SK-N-SH (cell line): ENCODE measurements around the gene SCNN1G. TPM values are rescaled to one million over a fixed set of nuclear protein-coding genes. Genes with fewer than 3 reads are reported as not detected.

Experiments
- CTCF ChIA-PET: fragments of 300-600, 350-600 bp; formaldehyde crosslinking; extraction: SDS; loops from one replicate; lab custom pipeline; 2021; lab: Yijun Ruan, JAX
- POLR2A ChIA-PET: fragments of 350-600 bp; sonication (Branson Sonifier 250); formaldehyde crosslinking; extraction: SDS; loops from one replicate; lab custom pipeline; 2020; ENCODE audit warnings: antibody characterized with exemption, inconsistent platforms; lab: Yijun Ruan, JAX
- DNase-seq: peaks from one replicate; pipeline ENCODE4 v3.0.0; 2012
- H2AFZ ChIP-seq: fragments of 200-600 bp; sonication (generic); 2 replicates; pipeline ENCODE4 v1.8.1; 2016; ENCODE audit warnings: antibody characterized with exemption, mild to moderate bottlenecking, low read depth
- H3F3A ChIP-seq: fragments of 200-600 bp; sonication (generic); replicated peaks from 2 replicates; pipeline ENCODE3; 2016; ENCODE audit warnings: antibody characterized with exemption, mild to moderate bottlenecking; ENCODE audit not compliant: insufficient read depth
- H3K27ac ChIP-seq, 2 experiments: fragments of 200-500 bp in 1 of 2; fragments of 200-600 bp in 1 of 2; sonication (Bioruptor generic) in 1 of 2; sonication (generic), shearing (Covaris generic) in 1 of 2; 2 replicates each; pipeline versions ENCODE4 v1.5.1 to v1.6.1; 2014 to 2016; ENCODE audit warnings: low read depth in 2 of 2, inconsistent platforms in 1 of 2, low read length in 1 of 2, mild to moderate bottlenecking in 1 of 2, mixed read lengths in 1 of 2
- H3K27me3 ChIP-seq: fragments of 200-600 bp; sonication (generic), shearing (Covaris generic); 2 replicates; pipeline ENCODE4 v1.6.1; 2016; ENCODE audit warnings: mixed run types; ENCODE audit not compliant: insufficient read depth
- H3K36me3 ChIP-seq, 2 experiments: fragments of 200-500 bp in 1 of 2; fragments of 200-600 bp in 1 of 2; sonication (Bioruptor generic) in 1 of 2; sonication (generic) in 1 of 2; replicated peaks in 1 of 2; 2 replicates each; pipeline versions ENCODE3 to v1.5.1; 2014 to 2016; ENCODE audit warnings: low read length in 1 of 2, mild to moderate bottlenecking in 1 of 2; ENCODE audit not compliant: insufficient read depth in 2 of 2, control insufficient read depth in 1 of 2
- H3K4me1 ChIP-seq, 2 experiments: fragments of 200-500 bp in 1 of 2; fragments of 200-600 bp in 1 of 2; sonication (Bioruptor generic) in 1 of 2; sonication (generic), shearing (Covaris generic) in 1 of 2; 2 replicates each; pipeline versions ENCODE4 v1.5.1 to v1.6.1; 2014 to 2016; ENCODE audit warnings: low read depth in 1 of 2, low read length in 1 of 2, mixed run types in 1 of 2; ENCODE audit not compliant: insufficient read depth in 2 of 2, control insufficient read depth in 1 of 2
- H3K4me2 ChIP-seq: fragments of 200-600 bp; sonication (generic), shearing (Covaris generic); 2 replicates; pipeline ENCODE4 v1.6.1; 2017; ENCODE audit warnings: mixed run types
- H3K4me3 ChIP-seq, 2 experiments: fragments of 200-500 bp in 1 of 2; fragments of 200-600 bp in 1 of 2; sonication (Bioruptor generic) in 1 of 2; sonication (generic), shearing (Covaris generic) in 1 of 2; 2 replicates each; pipeline versions ENCODE4 v1.5.1 to v1.8.1; 2014 to 2016; ENCODE audit warnings: low read depth in 2 of 2, inconsistent platforms in 1 of 2, low read length in 1 of 2, mild to moderate bottlenecking in 1 of 2, mixed read lengths in 1 of 2, moderate library complexity in 1 of 2
- H3K79me2 ChIP-seq: fragments of 200-600 bp; sonication (generic); 2 replicates; pipeline ENCODE4 v1.8.1; 2017; ENCODE audit warnings: mild to moderate bottlenecking; ENCODE audit not compliant: insufficient read depth
- H3K9ac ChIP-seq: fragments of 200-600 bp; sonication (generic); 2 replicates; pipeline ENCODE4 v1.6.1; 2017; ENCODE audit warnings: mixed run types
- H3K9me2 ChIP-seq: fragments of 200-600 bp; sonication (generic); 2 replicates; pipeline ENCODE4 v1.6.1; 2017; ENCODE audit warnings: mixed run types
- H3K9me3 ChIP-seq: fragments of 200-600 bp; sonication (generic); 2 replicates; pipeline ENCODE4 v1.6.1; 2017; ENCODE audit warnings: mixed run types, mild to moderate bottlenecking, moderate library complexity
- H4K20me1 ChIP-seq: fragments of 200-600 bp; sonication (generic); 2 replicates; pipeline ENCODE4 v1.6.1; 2017; ENCODE audit warnings: mild to moderate bottlenecking, mixed run types; ENCODE audit not compliant: insufficient read depth
- CHD2 ChIP-seq: fragments of 150-350 bp; IDR thresholded peaks from 2 replicates; pipeline ENCODE4 v1.6.1; 2018; ENCODE audit warnings: low read length; ENCODE audit not compliant: partially characterized antibody
- CTCF ChIP-seq: fragments of 200-600 bp; sonication (generic); IDR thresholded peaks from 2 replicates; pipeline ENCODE4 v1.6.1; 2017; ENCODE audit warnings: antibody characterized with exemption, mild to moderate bottlenecking, moderate library complexity
- FOXJ3 ChIP-seq: sonication (generic); formaldehyde crosslinking; IDR thresholded peaks from 2 replicates; pipeline ENCODE4 v1.5.1; 2020; ENCODE audit warnings: mild to moderate bottlenecking, missing genetic modification reagents
- GABPA ChIP-seq: IDR thresholded peaks from 2 replicates; pipeline ENCODE4 v1.4.0; 2012; ENCODE audit warnings: low read depth, mild to moderate bottlenecking
- GATA2 ChIP-seq: sonication (generic); formaldehyde crosslinking; IDR thresholded peaks from 2 replicates; pipeline ENCODE4 v1.5.0; 2020; ENCODE audit warnings: mild to moderate bottlenecking, missing genetic modification reagents
- IRF3 ChIP-seq: fragments of 150-350 bp; IDR thresholded peaks from 2 replicates; pipeline ENCODE4 v1.6.1; 2016; ENCODE audit warnings: mild to moderate bottlenecking, low read depth, low read length
- REST ChIP-seq: IDR thresholded peaks from 2 replicates; pipeline ENCODE4 v1.6.1; 2012; ENCODE audit warnings: mild to moderate bottlenecking, low read depth, low read length, moderate library complexity
- RFX5 ChIP-seq: IDR thresholded peaks from 2 replicates; pipeline ENCODE4 v1.6.1; 2012; ENCODE audit warnings: mild to moderate bottlenecking, improper control_type of control experiment, low read length
- RXRA ChIP-seq: IDR thresholded peaks from 2 replicates; pipeline ENCODE4 v1.4.0; 2012; ENCODE audit warnings: low read depth, mild to moderate bottlenecking, borderline replicate concordance
- SMC3 ChIP-seq: IDR thresholded peaks from 2 replicates; pipeline ENCODE4 v1.6.1; 2012; ENCODE audit warnings: low read depth, low read length, improper control_type of control experiment
- TAF1 ChIP-seq: IDR thresholded peaks from 2 replicates; pipeline ENCODE4 v1.6.1; 2012; ENCODE audit warnings: low read depth, mild to moderate bottlenecking, low read length, moderate library complexity, borderline replicate concordance
- TCF12 ChIP-seq: IDR thresholded peaks from 2 replicates; pipeline ENCODE4 v1.4.0; 2012
- YY1 ChIP-seq: IDR thresholded peaks from 2 replicates; pipeline ENCODE4 v1.4.0; 2012; ENCODE audit warnings: low read depth, mild to moderate bottlenecking
- ZBTB33 ChIP-seq: IDR thresholded peaks from 2 replicates; pipeline ENCODE4 v1.4.0; 2012; ENCODE audit warnings: low read depth, borderline replicate concordance
- WGBS: methylation state at CpG from one replicate; pipeline ENCODE4 v1.1.6; 2017; ENCODE audit warnings: low lambda C conversion rate; 5-methylcytosine and 5-hydroxymethylcytosine counted together
- polyA plus RNA-seq, 3 experiments: library from polyadenylated mRNA; depleted of rRNA; stranded (reverse); fragments of >200 nt; gene quantifications; 2 replicates each; pipeline ENCODE4 v1.2.3, GENCODE V29; 2012

The SCNN1G gene
- polyA plus RNA-seq, 1 of the 3 experiments (the other 2 are of a cell fraction), result not detected

GRCh38 chr16:23185656-23186055 is 3.1 kb downstream of the SCNN1G start:
- Histone ChIP-seq H3K4me2 (no peak overlapping the region), H3K9me2 (no peaks in the 10 kb centered on the region), H3K27me3 (peaks cover 36% of the 10 kb centered on the region), H3K36me3 (no peaks in the 10 kb centered on the region), H3K9ac (no peak overlapping the region), H3F3A (no peaks in the 10 kb centered on the region), H4K20me1 (no peaks in the 10 kb centered on the region), H3K9me3 (no peaks in the 10 kb centered on the region), H2AFZ (no peak overlapping the region), H3K4me1 (peaks cover 0 to 15% of the 10 kb centered on the region in 2 experiments; a peak in 1 of 4 replicates), H3K4me3 (no peak overlapping the region), H3K27ac (no peak overlapping the region), H3K79me2 (no peaks in the 10 kb centered on the region)
- no peak for TF ChIP-seq GABPA
- peak; percentile 35; the same call in 1 of the 2 replicates for TF ChIP-seq GATA2
- no peak for TF ChIP-seq YY1
- peak; percentile 53 for DNase-seq
- ChIA-PET POLR2A (no interaction called here), CTCF (interaction anchor here (0.8 to 9.7 kb wide), 4 partner anchors 20 to 249 kb away, joined by 3 to 290 read pairs (median 4); no protein-coding TSS in a partner anchor)
- WGBS, result 34% methylated on average over 11 of the region's 11 CpGs

GRCh38 chr16:23186171-23186570 is 3.6 kb downstream of the SCNN1G start:
- Histone ChIP-seq H3K9me2 (no peaks in the 10 kb centered on the region), H3K27me3 (peaks cover 36% of the 10 kb centered on the region), H3K4me2 (no peak overlapping the region), H3K27ac (no peak overlapping the region), H3K4me1 (peaks cover 0 to 15% of the 10 kb centered on the region in 2 experiments; a peak in 1 of 4 replicates), H4K20me1 (no peaks in the 10 kb centered on the region), H3K9ac (no peak overlapping the region), H3K9me3 (no peaks in the 10 kb centered on the region), H2AFZ (no peak overlapping the region), H3F3A (no peaks in the 10 kb centered on the region), H3K79me2 (no peaks in the 10 kb centered on the region), H3K36me3 (no peaks in the 10 kb centered on the region), H3K4me3 (no peak overlapping the region)
- CTCF ChIA-PET, result interaction anchor here (1.2 to 9.7 kb wide), 3 partner anchors 22 to 249 kb away, joined by 3 to 290 read pairs (median 3); no protein-coding TSS in a partner anchor
- TF ChIP-seq TCF12 (no peak), GABPA (no peak), CHD2 (no peak), TAF1 (no peak), IRF3 (no peak), CTCF (no peak), FOXJ3 (no peak), SMC3 (no peak), RXRA (no peak), ZBTB33 (no peak), RFX5 (no peak), REST (no peak)
- DNase-seq, result no peak
- POLR2A ChIA-PET, result no interaction called here
- 85% methylated on average over 17 of the region's 24 CpGs for WGBS
